ENCODE data around the gene WDR59. TPM values are rescaled to one million over a fixed set of nuclear protein-coding genes. Genes with fewer than 3 reads are reported as not detected.
A peak's percentile ranks its signal among the peaks of the same experiment; 100 is the strongest.
"Not testable (repeated sequence)": the region's sequence is repeated elsewhere in the genome, so short reads cannot be mapped to it uniquely, and the experiment has no call there.

The WDR59 gene
- 14.6 and 16.3 TPM in 2 replicates for total RNA-seq

- peak within 1 kb of the TSS; percentile 100 for H3K4me3 ChIP-seq (ENCODE audit: low read depth, low read length)
- TF ChIP-seq CTCF (conservative IDR thresholded peaks at IDR 0.05; ENCODE audit: low read depth, low read length), result no peak
- peak; percentile 86 for DNase-seq (ENCODE audit: low read depth)
Observed at GRCh38 chr16:74984529-74985296, at the start of gene WDR59. WDR59 (minus strand) TSS chr16:74985123; CDS start chr16:74985017, 106 bp downstream.

- H3K4me3 ChIP-seq (ENCODE audit: low read depth, low read length), result no peak overlapping the region
- TF ChIP-seq CTCF (conservative IDR thresholded peaks at IDR 0.05; ENCODE audit: low read depth, low read length), result no peak
- no peak for DNase-seq (ENCODE audit: low read depth)
Observed at GRCh38 chr16:75032655-75033054, 47.7 kb upstream of the WDR59 start.

- no peak for TF ChIP-seq CTCF (conservative IDR thresholded peaks at IDR 0.05; ENCODE audit: low read depth, low read length)
- no peak for DNase-seq (ENCODE audit: low read depth)
Observed at GRCh38 chr16:75029854-75030253, 44.9 kb upstream of the WDR59 start.

GRCh38 chr16:75028544-75029135, 43.7 kb upstream of the WDR59 start:
- H3K4me3 ChIP-seq (ENCODE audit: low read depth, low read length), result no peak overlapping the region
- TF ChIP-seq CTCF (conservative IDR thresholded peaks at IDR 0.05; ENCODE audit: low read depth, low read length), result no peak
- no peak for DNase-seq (ENCODE audit: low read depth)

More at GRCh38 chr16:75029854-75030253, 44.9 kb upstream of the WDR59 start:
- H3K4me3 ChIP-seq (ENCODE audit: low read depth, low read length), result no peak overlapping the region

GRCh38 chr16:75027520-75028300, 42.8 kb upstream of the WDR59 start:
- no peak for DNase-seq (ENCODE audit: low read depth)
- TF ChIP-seq CTCF (conservative IDR thresholded peaks at IDR 0.05; ENCODE audit: low read depth, low read length), result no peak
- H3K4me3 ChIP-seq (ENCODE audit: low read depth, low read length), result no peak overlapping the region

- no peak for TF ChIP-seq CTCF (conservative IDR thresholded peaks at IDR 0.05; ENCODE audit: low read depth, low read length)
- no peak overlapping the region for H3K4me3 ChIP-seq (ENCODE audit: low read depth, low read length)
- no peak for DNase-seq (ENCODE audit: low read depth)
Observed at GRCh38 chr16:75026892-75027391, 42.0 kb upstream of the WDR59 start.

GRCh38 chr16:75026239-75026891, 41.4 kb upstream of the WDR59 start:
- peak; percentile 45 for DNase-seq (ENCODE audit: low read depth)
- not testable (repeated sequence) for H3K4me3 ChIP-seq (ENCODE audit: low read depth, low read length)
